K562 (cell line): ENCODE measurements around the gene LTBP2.

Experiments used
- GTF2E2 ChIP-seq: fragments of 200-800 bp; sonication (Bioruptor generic); IDR thresholded peaks from 2 replicates; pipeline ENCODE4 v1.6.1; 2016; ENCODE audit warnings: missing genetic modification characterization, missing compliant biosample characterization
- TCF7L2 ChIP-seq: fragments of 150-350 bp; IDR thresholded peaks from 2 replicates; pipeline ENCODE4 v1.6.1; 2016; ENCODE audit warnings: low read depth, mild to moderate bottlenecking, low read length, moderate library complexity
- USF1 ChIP-seq: sonication (generic); formaldehyde crosslinking; IDR thresholded peaks from 2 replicates; pipeline ENCODE4 v1.9.0; 2022; ENCODE audit warnings: mild to moderate bottlenecking, missing genetic modification reagents

GRCh38 chr14:74647678-74648461, 35.8 kb upstream of the LTBP2 start:
- TF ChIP-seq TCF7L2 (no peak), USF1 (CRISPR knock-in tag) (no peak), GTF2E2 (no peak)
